Activated CD4-positive, alpha-beta T cell treated with anti-CD3 and anti-CD28 coated beads, Interleukin-2, amount 50 U/mL, for 24 hours (primary cell): ENCODE measurements around the gene FAM78A.
"Not testable (repeated sequence)": the region's sequence is repeated elsewhere in the genome, so short reads cannot be mapped to it uniquely, and the experiment has no call there.

Source experiments
- DNase-seq, 2 donors: peaks; one replicate each; pipeline ENCODE4 v3.0.0-alpha.2; 2020; ENCODE audit warnings: low read depth in 1 of 2, low spot score in 1 of 2

The FAM78A gene

GRCh38 chr9:131282175-131282574 is 5.9 kb upstream of the FAM78A start:
- no peak for DNase-seq

- no peak for DNase-seq
Observed at GRCh38 chr9:131281119-131281965, 5.0 kb upstream of the FAM78A start.

GRCh38 chr9:131280660-131281059 is 4.3 kb upstream of the FAM78A start:
- no peak for DNase-seq

- DNase-seq: no peak
Observed at GRCh38 chr9:131279863-131280570, 3.7 kb upstream of the FAM78A start.

GRCh38 chr9:131279196-131279862 is 3.0 kb upstream of the FAM78A start:
- no peak for DNase-seq

GRCh38 chr9:131278702-131279111 is 2.4 kb upstream of the FAM78A start:
- DNase-seq: no peak

GRCh38 chr9:131277910-131278701 is 1.8 kb upstream of the FAM78A start:
- DNase-seq: peak; percentile 35 to 68

- no peak for DNase-seq
Observed at GRCh38 chr9:131277287-131277909, 1.1 kb upstream of the FAM78A start.

GRCh38 chr9:131276891-131277286 is 579 bp upstream of the FAM78A start:
- DNase-seq: no peak

- no peak for DNase-seq
Observed at GRCh38 chr9:131275332-131276093, 797 bp downstream of the FAM78A start.

- DNase-seq: no peak
Observed at GRCh38 chr9:131274674-131275331, 1.5 kb downstream of the FAM78A start.

GRCh38 chr9:131273856-131274673 is 2.2 kb downstream of the FAM78A start:
- DNase-seq: no peak

- no peak for DNase-seq
Observed at GRCh38 chr9:131273146-131273855, 3.0 kb downstream of the FAM78A start.

GRCh38 chr9:131272212-131272611 is 4.1 kb downstream of the FAM78A start:
- no peak for DNase-seq

- DNase-seq: no peak
Observed at GRCh38 chr9:131271506-131271931, 4.8 kb downstream of the FAM78A start.

- not testable (repeated sequence) for DNase-seq
Observed at GRCh38 chr9:131271016-131271273, 5.4 kb downstream of the FAM78A start.

GRCh38 chr9:131270171-131271015 is 5.9 kb downstream of the FAM78A start:
- no peak for DNase-seq
